Measurements from ENCODE around the gene TBC1D2. TPM values are rescaled to one million over a fixed set of nuclear protein-coding genes. Genes with fewer than 3 reads are reported as not detected.

The TBC1D2 gene
- total RNA-seq, 4 donors from 2014 or later, result 2.5 to 10.9 (median 7.5) TPM

GRCh38 chr9:98249771-98250170, 5.7 kb downstream of the TBC1D2 start:
- Histone ChIP-seq H3K4me3 (no peak overlapping the region), H3K4me1 (peaks cover 0 to 6% of the 10 kb centered on the region in 2 donors), H3K27me3 (no peaks in the 10 kb centered on the region), H3K9me3 (no peaks in the 10 kb centered on the region), H3K36me3 (no peaks in the 10 kb centered on the region), H3K27ac (peak overlapping the region in 1 of 2 donors; percentile 65)
- intact Hi-C loops (cut with DNase I; ENCODE audit: low total_unique reads), result loop anchor here (10.0 kb wide), 1 partner anchor 45 kb away; no protein-coding TSS in a partner anchor
- TF ChIP-seq CTCF (IDR thresholded peaks at IDR 0.05), result no peak
- TF ChIP-seq POLR2A (IDR thresholded peaks at IDR 0.05), result no peak
- DNase-seq, result no peak

- DNase-seq, result peak in 1 of 2 donors; percentile 69
- Histone ChIP-seq H3K4me3 (no peak overlapping the region), H3K27me3 (no peaks in the 10 kb centered on the region), H3K9me3 (no peaks in the 10 kb centered on the region), H3K4me1 (no peaks in the 10 kb centered on the region), H3K27ac (peak overlapping the region in 1 of 2 donors; percentile 75), H3K36me3 (no peaks in the 10 kb centered on the region)
- intact Hi-C loops (cut with DNase I; ENCODE audit: low total_unique reads), result no loop called here
- TF ChIP-seq POLR2A (IDR thresholded peaks at IDR 0.05), result no peak
- no peak for TF ChIP-seq CTCF (IDR thresholded peaks at IDR 0.05)
Measured at GRCh38 chr9:98248737-98249474, 6.5 kb downstream of the TBC1D2 start.

GRCh38 chr9:98247831-98248657, 7.4 kb downstream of the TBC1D2 start:
- Histone ChIP-seq H3K36me3 (no peaks in the 10 kb centered on the region), H3K27me3 (no peaks in the 10 kb centered on the region), H3K4me3 (no peak overlapping the region), H3K4me1 (no peaks in the 10 kb centered on the region), H3K27ac (peak overlapping the region; percentile 62 to 75), H3K9me3 (no peaks in the 10 kb centered on the region)
- no peak for TF ChIP-seq POLR2A (IDR thresholded peaks at IDR 0.05)
- TF ChIP-seq CTCF (IDR thresholded peaks at IDR 0.05), result no peak
- intact Hi-C loops (cut with DNase I; ENCODE audit: low total_unique reads), result no loop called here
- DNase-seq, result no peak

- Histone ChIP-seq H3K4me3 (no peak overlapping the region), H3K4me1 (no peaks in the 10 kb centered on the region), H3K36me3 (no peaks in the 10 kb centered on the region), H3K27ac (no peak overlapping the region), H3K9me3 (no peaks in the 10 kb centered on the region), H3K27me3 (no peaks in the 10 kb centered on the region)
- TF ChIP-seq CTCF (IDR thresholded peaks at IDR 0.05) (no peak), POLR2A (IDR thresholded peaks at IDR 0.05) (no peak)
- DNase-seq, result no peak
- intact Hi-C loops (cut with DNase I; ENCODE audit: low total_unique reads), result no loop called here
Measured at GRCh38 chr9:98242426-98242825, 13.0 kb downstream of the TBC1D2 start.

Data from uterus (tissue), 4 donors.